Stimulated activated CD8-positive, alpha-beta memory T cell treated with anti-CD3 and anti-CD28 coated beads, Interleukin-15, amount 100 ng/mL, for 1 hour (primary cell): ENCODE results near the gene GPR158.

Experiments
- DNase-seq: peaks from one replicate; pipeline ENCODE4 v3.0.0-alpha.2; 2020; ENCODE audit warnings: low read depth

GPR158 gene

DNA sequence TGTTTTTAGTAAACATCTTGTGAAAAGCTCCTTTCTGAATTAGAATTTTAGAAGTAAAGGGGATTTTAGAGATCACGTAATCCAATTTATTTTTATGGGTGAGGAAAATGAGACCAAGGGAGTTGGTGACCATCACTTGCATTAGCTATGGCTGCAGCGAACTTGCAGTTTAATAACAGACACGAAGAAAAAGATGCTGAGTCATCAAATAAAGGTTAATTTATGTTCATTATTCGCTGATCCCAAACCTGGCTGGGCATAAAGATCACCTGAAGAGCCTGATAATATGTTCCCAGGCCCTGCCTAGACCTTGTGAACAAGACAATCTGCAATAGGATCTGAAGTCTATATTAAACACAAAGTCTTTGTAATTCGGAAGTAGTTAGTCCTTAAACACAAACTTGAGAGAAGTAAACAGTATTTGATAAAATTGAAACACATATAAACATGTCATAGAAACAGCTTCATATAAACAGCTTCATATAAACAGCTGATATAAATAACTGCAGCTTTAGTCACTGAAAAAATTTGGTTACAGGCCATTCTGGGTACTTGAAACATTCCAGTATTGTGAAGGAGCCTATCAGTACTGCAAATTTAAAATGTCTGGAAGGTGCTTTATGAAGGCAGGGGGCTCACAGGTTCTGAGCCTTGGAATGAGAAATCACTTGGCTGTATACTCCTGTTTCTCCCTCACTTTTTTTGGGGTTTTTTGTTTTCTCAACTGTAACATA, 16.5 kb downstream of the GPR158 start:
- DNase-seq = no peak

DNA sequence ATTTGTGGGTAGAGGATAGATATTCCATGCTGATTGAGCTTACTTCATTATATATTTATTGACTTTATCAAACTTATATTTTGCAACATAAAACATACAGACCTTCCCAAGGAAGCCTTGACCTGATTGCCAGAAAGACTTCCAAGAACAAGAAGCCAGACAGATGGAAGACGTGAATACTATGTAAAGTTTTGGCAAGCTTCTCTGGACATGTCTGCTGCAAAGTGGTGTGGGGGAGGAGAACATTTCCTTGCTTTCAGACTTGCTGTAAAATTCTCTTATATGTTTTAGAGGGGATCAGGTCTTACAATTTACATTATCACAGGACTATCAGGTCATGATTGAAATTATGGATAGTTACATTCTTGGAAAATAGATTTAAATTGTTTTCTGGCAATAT, 23.4 kb downstream of the GPR158 start:
- no peak for DNase-seq

DNA sequence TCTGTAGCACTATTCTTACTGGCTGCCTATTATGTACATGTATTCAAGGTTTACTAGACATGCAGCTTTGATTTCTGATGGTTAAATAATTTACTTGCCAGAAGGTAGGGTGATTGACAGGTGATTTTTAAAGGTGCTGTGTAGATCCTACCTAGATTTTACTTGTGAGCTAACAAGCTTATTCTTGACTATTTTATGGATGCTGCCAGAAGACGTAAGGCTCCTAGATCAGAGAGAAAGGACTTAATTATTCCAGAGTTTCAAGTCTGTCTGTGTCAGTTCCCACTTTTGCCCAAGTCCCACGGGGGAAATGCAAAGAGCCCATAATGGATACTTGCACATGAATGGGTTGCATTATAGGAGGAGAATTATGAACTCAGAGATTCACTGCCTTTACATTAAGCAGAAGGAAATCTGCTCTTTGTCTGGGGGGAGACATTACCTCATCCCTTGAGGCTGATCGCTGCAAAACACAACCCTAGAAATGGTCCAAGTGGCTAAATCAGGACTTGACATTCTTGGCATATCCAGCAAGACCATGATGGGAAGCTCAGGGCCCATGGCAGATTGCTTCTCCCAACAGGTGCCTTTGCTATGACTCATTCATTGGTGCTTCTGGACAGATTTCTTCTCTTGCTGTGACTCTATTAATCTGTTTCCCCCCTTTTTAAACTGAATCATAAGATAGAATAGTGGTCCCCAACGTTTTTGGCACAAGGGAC, 32.1 kb downstream of the GPR158 start:
- DNase-seq = no peak

GRCh38 chr10:25209618-25210017, 34.8 kb downstream of the GPR158 start:
- DNase-seq = no peak

- DNase-seq = no peak
Observed at GRCh38 chr10:25210265-25210664, 35.5 kb downstream of the GPR158 start.

GRCh38 chr10:25220156-25220555, 45.4 kb downstream of the GPR158 start:
- DNase-seq = no peak

DNA sequence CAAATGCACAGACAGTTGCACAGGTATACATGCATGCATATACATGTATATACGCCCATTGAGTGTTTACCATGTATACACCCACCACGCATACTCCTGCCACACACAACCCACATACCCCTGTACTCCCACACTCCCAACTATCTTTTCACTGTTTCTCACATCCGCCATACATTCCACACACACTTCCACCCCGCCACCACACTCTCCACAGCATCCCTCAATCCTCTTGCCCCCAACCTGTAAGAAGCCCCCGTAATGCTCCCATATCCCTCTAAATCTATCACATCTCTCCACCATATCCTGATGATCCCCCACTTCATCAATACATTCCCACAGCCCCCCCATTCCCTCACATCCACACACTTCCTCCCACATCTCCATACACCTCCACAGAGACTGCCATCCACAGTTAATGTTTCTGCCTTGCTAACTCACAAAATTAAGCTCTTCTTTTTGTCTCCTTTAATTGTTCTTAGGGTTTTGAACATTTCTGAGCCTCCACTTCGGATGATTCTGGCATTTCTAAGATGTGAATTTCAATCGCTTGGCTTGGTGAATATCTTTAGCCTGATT, 47.4 kb downstream of the GPR158 start:
- DNase-seq = no peak

DNA sequence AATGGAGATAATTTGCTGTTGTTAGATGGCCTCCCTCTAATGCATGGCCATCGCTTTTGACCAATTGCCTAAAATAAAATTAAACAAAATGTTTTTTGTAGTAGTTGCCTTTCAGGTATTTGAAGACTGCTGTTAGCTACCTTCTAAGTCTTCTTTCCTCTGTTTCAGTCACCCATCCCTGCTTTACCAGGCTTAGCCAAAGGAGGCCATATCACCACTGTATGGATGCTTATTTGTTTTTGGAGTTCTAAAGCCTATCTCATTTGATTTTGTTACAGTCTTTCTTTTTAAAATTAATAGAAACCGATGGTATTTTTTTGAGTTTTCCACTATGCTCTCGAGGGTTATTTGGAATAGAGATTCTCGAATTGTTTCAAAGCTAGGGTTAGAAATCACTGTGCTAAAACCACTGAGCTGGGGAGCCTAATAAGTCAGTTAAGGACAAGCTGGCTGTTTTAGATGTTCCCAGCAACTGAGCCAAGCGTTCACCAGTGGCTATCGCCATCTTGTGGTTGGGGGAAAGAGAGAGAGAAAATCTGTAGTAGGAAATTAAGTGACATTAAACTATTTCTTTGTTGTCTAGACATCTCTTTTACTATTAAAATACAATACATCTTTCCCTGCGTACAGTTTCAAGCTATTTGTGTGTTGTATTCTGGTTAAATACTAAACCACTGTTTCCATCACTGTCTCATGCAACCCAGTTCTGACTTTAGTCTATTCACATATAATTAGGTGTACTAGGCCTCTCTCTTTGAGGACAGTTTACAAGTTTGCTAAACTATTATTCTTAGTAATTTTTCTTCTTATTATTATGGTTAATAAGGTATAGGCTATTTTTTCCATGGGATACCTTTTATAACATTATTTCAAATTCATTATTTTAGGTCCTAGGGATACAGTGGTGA, 52.2 kb downstream of the GPR158 start:
- no peak for DNase-seq

DNA sequence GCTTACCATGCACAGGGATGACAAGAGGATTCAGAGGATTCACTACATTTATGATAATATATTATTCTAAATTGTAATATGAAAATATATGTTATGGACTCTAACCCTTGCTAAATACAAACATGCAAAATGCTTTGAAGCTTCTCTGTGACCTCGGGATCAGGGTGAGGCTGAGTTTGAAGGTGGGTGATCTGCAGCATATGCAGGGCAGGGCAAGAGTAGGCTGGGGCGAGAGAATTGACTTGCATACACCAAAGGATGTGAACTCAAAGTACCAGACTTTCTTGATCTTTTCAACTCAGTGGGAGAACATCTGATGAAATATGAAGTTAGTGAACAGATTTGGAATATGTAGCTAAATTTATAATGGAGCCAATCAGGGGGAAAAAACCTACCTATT, 57.0 kb downstream of the GPR158 start:
- DNase-seq = no peak

DNA sequence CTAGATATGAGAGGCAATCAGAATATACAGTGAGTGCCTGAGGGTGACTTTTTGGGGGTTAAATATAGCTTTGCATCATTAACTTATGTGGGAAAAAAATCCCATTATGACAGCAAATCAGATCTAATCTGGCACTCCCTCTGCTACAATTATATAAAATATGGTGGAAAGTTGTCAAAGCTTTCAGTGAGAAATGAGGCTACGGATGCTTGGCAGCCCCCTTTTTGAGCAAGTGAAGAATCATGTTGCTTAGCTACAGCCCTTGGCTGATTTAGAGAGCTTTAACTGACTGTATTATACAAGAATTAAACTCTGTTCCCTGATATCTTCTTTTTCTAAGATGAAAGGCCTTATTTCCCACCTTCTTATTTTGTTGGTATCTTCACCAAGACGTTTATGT, 57.4 kb downstream of the GPR158 start:
- DNase-seq = no peak

- DNase-seq = no peak
Observed at GRCh38 chr10:25245165-25245564, 70.4 kb downstream of the GPR158 start.

GRCh38 chr10:25257646-25258045, 82.8 kb downstream of the GPR158 start:
- DNase-seq = no peak

GRCh38 chr10:25261110-25261509, 86.3 kb downstream of the GPR158 start:
- DNase-seq = no peak

- no peak for DNase-seq
Observed at GRCh38 chr10:25261558-25261957, 86.8 kb downstream of the GPR158 start.

DNA sequence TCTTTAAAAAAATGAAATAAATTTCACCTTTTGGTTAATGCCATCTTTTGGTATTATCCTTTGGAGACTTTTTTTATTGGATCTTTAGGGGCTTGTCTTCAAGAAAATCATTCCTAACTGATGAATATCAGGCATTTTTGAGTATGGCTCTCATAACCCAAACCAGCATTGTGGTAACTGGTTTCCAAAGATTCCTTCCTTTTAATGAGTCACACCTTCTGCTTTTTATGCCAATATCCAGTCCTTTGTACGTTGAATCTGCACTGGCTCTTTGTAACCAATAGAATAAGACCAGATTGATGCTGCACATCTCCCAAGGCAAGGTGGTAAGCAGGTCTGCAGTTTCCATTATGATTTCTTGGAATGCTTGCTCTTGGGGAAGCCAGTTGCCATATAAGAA, 89.1 kb downstream of the GPR158 start:
- no peak for DNase-seq

DNA sequence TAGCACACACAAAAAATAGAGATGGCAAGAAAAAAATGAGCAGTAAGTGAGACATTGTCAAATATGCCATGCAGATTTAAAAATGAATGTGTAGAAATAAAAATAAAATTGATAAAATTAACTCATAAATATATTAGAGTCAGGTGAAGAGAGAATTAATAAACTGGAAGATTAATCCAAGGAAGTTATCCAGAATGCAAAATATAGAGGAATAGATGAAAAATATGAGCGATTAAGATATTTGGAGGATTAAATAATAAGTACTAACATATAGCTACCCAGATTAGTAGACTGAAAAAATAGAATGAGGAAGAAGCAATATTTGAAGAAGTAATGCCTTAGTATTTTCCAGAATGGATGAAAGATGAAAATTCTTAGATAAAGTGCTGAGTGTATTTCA, 103.4 kb downstream of the GPR158 start:
- no peak for DNase-seq

DNA sequence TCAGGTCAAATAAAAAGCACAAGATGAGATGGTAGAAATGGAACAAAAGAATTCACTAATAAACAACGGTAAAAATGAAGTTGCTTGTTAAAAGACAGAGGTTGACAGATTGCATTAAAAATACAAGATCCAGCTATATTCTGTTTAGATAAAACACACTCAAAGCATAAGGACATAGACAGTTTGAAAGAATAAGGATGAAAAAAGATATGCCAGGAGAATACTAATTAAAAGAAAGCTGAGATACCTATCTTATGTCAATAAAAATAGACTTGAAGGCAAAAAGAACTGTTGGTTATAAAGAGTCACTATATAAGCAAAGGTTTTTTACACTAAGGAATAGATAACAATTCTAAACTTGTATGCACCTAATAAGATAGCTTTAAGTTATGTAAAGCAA, 105.3 kb downstream of the GPR158 start:
- no peak for DNase-seq

DNA sequence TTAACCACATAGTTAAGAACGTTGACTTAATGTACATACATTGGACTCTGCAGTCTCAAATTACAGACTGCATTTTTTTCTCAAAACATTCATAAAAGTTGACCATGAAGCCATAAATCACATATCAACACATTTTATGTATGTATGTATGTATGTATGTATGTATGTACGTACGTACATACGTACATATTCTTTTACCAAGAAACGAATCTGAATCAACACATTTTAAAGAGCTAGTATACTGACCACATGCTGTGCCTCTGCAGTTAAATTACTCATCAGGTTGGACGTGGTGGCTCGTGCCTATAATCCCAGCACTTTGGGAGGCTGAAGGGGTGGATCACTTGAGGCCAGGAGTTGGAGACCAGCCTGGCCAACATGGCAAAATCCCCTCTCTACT, 105.8 kb downstream of the GPR158 start:
- DNase-seq = no peak

- no peak for DNase-seq
Observed at GRCh38 chr10:25285809-25286208, 111.0 kb downstream of the GPR158 start.

- no peak for DNase-seq
Observed at GRCh38 chr10:25288181-25288580, 113.4 kb downstream of the GPR158 start.

- no peak for DNase-seq
Observed at GRCh38 chr10:25294032-25294926, 119.5 kb downstream of the GPR158 start.
